Epithelial cell of proximal tubule (primary cell): ENCODE measurements around the gene LRRC40. TPM values are rescaled to one million over a fixed set of nuclear protein-coding genes. Genes with fewer than 3 reads are reported as not detected.

ENCODE experiments used
- DNase-seq: peaks from one replicate; pipeline ENCODE4 v3.0.0-alpha.2; 2011; ENCODE audit warnings: low read depth
- H3K4me3 ChIP-seq: 2 replicates; pipeline ENCODE4 v1.5.1; 2011; ENCODE audit warnings: low read depth, mild to moderate bottlenecking, low read length
- total RNA-seq: library from RNA; depleted of rRNA; stranded (reverse); fragments of >200 nt; gene quantifications from 2 replicates; pipeline ENCODE4 v1.2.3, GENCODE V29; 2015
- TF ChIP-seq, protein P1 (sequence below): conservative IDR thresholded peaks from 2 replicates; pipeline ENCODE4 v1.5.1; 2012; ENCODE audit warnings: low read depth, mild to moderate bottlenecking, low read length

LRRC40 gene
- 28.1 and 32.8 TPM in 2 replicates for total RNA-seq

DNA sequence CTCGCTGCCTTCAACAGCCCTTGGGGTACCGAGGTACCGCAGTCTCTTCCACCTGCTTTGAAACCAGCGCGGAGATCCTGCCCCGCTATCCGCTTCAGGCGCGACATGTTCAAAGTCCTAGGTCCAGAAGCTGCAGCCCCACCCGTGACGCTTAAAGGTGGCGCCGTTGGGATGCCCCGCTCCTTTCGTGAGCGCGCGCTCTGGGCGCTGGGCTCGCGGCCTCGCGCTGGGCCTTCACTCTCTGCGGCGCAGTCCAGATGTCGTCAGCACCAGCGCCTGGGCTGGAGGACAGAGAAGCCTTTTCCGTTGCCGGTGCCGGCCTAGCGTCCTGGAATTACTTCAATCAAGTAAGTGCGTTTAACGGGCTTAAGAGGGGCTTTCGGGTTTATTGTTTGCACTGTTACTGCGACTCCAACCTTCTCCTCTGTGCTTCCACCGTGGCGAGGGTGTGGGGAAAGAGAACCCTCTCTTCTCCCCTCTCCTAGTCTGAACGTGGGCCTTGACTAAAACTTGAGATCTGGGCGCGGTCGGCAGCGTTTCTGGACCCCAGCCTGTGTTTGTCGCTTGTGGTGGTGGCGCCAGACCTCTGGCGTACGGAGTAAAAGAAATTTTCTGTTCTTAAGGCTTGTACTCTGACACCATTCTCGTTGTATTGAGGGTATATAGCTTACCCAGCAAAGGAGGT lies at the start of gene LRRC40:
Gene LRRC40, minus strand, starts transcription at position 146 of the 685 bp plus-strand sequence. Its CDS starts 39 bp downstream, at position 107.
- TF ChIP-seq, protein P1, sequence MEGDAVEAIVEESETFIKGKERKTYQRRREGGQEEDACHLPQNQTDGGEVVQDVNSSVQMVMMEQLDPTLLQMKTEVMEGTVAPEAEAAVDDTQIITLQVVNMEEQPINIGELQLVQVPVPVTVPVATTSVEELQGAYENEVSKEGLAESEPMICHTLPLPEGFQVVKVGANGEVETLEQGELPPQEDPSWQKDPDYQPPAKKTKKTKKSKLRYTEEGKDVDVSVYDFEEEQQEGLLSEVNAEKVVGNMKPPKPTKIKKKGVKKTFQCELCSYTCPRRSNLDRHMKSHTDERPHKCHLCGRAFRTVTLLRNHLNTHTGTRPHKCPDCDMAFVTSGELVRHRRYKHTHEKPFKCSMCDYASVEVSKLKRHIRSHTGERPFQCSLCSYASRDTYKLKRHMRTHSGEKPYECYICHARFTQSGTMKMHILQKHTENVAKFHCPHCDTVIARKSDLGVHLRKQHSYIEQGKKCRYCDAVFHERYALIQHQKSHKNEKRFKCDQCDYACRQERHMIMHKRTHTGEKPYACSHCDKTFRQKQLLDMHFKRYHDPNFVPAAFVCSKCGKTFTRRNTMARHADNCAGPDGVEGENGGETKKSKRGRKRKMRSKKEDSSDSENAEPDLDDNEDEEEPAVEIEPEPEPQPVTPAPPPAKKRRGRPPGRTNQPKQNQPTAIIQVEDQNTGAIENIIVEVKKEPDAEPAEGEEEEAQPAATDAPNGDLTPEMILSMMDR: no peak
- H3K4me3 ChIP-seq: peak within 1 kb of the TSS; percentile 96
- DNase-seq: peak; percentile 68

DNA sequence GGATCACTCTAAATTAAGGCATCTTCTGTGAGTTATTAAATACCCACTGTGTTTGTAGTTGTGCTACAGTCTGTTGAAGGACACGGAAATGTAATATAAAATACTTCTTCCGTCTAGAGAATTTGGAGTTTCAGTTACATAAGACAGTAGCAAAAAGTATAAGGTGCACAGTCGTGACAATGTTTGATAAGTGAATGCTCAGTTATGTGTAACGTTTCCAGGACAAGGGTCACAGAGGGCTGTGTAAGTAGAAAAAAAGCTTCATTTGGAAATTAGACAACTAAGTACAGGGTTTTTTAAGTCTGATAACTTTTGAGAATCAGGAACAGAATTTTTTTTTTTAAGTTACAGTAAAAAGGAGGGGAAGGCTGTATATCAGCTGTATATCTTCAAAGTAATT lies 43.4 kb upstream of the LRRC40 start:
- TF ChIP-seq, protein P1: no peak
- DNase-seq: no peak

DNA sequence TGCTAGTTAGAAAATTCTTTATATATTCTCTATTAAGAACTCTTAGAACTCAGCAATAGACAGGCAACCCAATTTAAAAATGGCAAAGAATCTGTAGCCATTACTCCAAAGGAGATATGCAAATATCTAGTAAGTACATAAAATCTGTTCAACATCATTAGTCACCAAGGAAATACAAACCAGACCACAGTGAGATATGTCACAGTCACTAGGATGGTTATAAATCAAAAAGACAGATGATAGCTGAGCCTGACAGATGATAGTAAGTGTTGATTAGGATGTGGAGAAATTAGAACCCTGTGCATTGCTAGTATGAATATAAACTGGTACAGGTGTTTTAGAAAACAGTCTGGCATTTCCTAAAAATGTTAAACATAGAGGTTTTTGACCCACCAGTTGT lies 42.4 kb upstream of the LRRC40 start:
- H3K4me3 ChIP-seq: no peak overlapping the region
- no peak for DNase-seq
- TF ChIP-seq, protein P1: no peak

More for the DNA sequence above, 43.4 kb upstream of the LRRC40 start:
- H3K4me3 ChIP-seq: no peak overlapping the region

DNA sequence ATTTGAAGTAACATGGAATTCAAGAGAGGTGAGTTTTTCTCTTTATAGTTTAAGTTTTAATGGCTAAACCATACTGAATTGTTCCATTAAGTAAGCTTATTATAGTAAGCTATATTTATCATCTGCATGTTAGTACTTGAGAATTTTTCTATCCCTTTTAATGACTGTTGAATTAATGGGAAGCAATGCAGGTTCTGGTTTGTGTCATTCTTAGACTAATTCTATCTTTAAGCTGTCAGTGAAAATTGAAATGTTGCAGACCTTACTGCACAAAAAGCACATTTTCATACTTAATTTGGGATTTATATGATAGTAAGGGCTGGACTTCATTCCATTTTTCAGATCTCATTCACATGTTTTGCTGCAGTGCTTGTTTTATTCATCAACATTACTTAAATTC lies 41.7 kb upstream of the LRRC40 start:
- no peak overlapping the region for H3K4me3 ChIP-seq
- DNase-seq: no peak

DNA sequence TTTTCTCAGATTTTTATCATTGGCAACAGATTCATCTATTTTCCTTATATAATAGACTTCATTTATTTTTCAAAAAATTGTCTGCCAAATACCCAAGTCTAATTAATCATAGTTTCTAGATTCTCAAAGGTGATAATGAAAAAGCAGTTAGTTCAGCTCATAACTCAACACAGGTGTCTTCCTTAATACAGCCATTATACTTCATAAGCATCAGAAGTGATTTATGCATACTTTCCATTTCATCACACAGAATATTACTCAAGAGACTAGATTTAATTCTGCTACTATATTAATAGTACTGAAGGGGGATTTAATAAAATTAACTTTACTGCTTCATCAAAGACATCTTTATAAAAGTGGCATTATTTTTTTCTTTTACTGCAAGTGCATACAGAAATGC lies 34.6 kb upstream of the LRRC40 start:
- no peak overlapping the region for H3K4me3 ChIP-seq
- TF ChIP-seq, protein P1: no peak
- no peak for DNase-seq

More for the DNA sequence above, 41.7 kb upstream of the LRRC40 start:
- TF ChIP-seq, protein P1: no peak

DNA sequence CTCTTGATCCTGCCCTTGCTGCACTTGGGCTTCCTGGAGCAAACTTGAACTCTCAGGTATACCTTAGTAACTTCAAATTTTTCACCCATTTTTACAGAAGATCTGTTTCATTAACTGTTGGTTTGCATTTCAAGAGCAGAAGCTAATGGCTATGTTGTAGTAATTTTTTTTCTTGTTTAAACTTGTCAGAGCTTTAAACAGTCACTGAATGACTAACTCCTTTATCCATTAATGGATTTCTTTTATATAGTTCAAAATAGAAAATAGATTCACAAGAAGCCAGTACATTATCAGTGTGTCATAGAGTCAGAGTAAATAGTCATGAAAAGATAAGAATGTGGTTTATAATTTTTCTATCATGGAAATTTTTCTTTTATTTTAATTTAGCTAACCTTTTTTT lies 29.4 kb upstream of the LRRC40 start:
- no peak overlapping the region for H3K4me3 ChIP-seq
- DNase-seq: no peak
- TF ChIP-seq, protein P1: no peak

DNA sequence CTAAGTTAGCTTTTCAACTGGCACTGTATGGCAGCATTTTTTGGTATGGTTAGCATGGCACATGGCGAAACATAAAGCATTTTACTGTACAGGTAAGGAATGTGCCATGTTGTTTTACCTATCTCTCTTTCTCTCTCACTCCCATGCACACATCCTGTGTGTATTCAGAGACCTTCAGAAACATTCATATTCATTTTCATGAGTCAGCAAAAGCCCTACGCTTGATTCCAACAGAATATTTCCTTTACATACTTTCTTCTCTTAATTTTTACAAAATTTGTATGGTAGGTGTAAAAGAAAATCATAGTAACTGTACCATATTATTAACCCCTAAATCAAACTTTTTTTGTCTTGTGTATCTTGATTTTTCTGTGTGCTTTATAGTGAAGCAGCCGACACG lies 26.1 kb upstream of the LRRC40 start:
- DNase-seq: no peak
- H3K4me3 ChIP-seq: no peak overlapping the region
- TF ChIP-seq, protein P1: no peak
